ENCODE results near the gene OTUB2.
A peak's percentile ranks its signal among the peaks of the same experiment; 100 is the strongest.

OTUB2 gene

DNA sequence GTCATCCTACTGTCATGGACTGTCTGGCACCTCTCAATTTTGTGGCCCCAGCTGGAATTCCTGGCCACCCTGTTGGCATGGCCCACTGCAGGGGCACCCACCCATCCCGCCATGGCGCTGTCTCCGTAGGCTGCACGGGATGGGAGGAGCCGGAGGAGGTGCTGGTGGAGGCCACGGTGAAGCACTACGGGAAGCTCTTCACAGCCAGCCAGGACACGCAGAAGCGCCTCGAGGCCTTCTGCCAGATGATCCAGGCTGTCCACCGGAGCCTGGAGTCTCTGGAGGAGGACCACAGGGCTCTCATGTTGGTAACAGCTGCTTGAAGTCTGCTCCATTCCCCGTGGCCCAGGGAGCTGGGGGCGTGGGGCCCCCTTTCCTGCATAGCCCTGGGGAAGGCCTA, 25.1 kb upstream of the OTUB2 start:
- H3K4me2 ChIP-seq (ENCODE audit: low read length), result peak overlapping the region; percentile 45
- H3K27me3 ChIP-seq (ENCODE audit: control insufficient read depth, low read length), result peaks cover 6% of the 10 kb centered on the region; the same call in 1 of the 2 replicates
- TF ChIP-seq, protein P1, sequence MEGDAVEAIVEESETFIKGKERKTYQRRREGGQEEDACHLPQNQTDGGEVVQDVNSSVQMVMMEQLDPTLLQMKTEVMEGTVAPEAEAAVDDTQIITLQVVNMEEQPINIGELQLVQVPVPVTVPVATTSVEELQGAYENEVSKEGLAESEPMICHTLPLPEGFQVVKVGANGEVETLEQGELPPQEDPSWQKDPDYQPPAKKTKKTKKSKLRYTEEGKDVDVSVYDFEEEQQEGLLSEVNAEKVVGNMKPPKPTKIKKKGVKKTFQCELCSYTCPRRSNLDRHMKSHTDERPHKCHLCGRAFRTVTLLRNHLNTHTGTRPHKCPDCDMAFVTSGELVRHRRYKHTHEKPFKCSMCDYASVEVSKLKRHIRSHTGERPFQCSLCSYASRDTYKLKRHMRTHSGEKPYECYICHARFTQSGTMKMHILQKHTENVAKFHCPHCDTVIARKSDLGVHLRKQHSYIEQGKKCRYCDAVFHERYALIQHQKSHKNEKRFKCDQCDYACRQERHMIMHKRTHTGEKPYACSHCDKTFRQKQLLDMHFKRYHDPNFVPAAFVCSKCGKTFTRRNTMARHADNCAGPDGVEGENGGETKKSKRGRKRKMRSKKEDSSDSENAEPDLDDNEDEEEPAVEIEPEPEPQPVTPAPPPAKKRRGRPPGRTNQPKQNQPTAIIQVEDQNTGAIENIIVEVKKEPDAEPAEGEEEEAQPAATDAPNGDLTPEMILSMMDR (IDR thresholded peaks at IDR 0.05; ENCODE audit: low read depth, low read length, poor library complexity, severe bottlenecking), result no peak
- no peak for TF ChIP-seq EZH2phosphoT487 (IDR thresholded peaks at IDR 0.05; ENCODE audit: borderline replicate concordance, low read length)
- H3K9me2 ChIP-seq (replicated peaks; ENCODE audit: control insufficient read depth, low read length), result no peaks in the 10 kb centered on the region
- no peaks in the 10 kb centered on the region for H3K9me3 ChIP-seq (ENCODE audit: control insufficient read depth, insufficient read depth, low read length)
- H4K20me1 ChIP-seq (ENCODE audit: control insufficient read depth, insufficient read depth, low read depth, low read length), result no peaks in the 10 kb centered on the region
- no peaks in the 10 kb centered on the region for H3F3A ChIP-seq (ENCODE audit: control insufficient read depth, insufficient read depth)
- H3K4me1 ChIP-seq (ENCODE audit: control insufficient read depth, low read length), result peaks cover 8% of the 10 kb centered on the region
- no peaks in the 10 kb centered on the region for H3K36me3 ChIP-seq (ENCODE audit: control insufficient read depth, low read length)
- no peaks in the 10 kb centered on the region for H3K79me2 ChIP-seq (ENCODE audit: control insufficient read depth, low read length)
- H3K4me3 ChIP-seq (ENCODE audit: low read length), result no peak overlapping the region
- no peak overlapping the region for H3K27ac ChIP-seq (ENCODE audit: low read depth, low read length)

DNA sequence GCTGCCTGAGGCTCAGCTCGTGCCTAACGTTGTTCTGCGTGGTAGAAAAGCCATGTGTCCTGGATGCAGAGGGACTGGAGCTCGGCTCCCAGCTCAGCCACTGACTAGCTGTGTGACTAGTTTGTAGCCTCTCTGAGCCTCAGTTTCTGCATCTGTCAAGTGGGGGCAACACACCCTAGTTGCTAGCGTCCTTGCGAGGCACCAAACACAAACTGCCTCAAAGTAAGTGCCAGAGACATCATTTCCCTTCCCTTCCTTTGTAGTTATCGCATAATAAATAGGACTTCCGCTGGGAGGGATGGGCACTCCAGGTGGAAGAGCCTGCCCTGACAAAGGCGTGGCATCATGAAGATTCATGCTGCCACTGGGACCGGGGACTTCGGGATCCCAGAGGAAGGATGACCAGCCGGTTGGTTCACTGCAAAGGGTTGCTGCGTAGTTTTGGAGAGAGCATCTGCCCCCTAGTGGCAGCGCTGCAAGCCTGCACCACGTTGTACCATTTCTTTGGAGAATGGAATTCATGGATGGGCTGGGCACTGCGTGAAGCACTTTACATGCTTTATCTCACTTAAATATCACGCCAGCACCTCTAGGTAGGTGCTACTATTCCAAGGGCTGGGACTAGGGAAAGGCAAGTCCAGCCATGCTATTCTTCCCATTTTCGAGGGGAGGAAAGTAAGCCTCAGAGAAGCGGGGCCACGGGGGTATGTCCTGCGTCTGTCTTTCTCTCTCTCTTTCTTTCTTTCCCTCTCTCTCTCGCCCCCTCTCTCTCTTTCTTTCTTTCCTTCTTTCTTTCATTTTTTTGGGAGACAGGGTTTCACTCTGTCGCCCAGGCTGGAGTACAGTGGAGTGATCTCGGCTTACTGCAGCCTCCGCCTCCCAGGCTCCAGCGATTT, 24.4 kb upstream of the OTUB2 start:
- H3K4me1 ChIP-seq (ENCODE audit: control insufficient read depth, low read length), result peaks cover 8% of the 10 kb centered on the region

DNA sequence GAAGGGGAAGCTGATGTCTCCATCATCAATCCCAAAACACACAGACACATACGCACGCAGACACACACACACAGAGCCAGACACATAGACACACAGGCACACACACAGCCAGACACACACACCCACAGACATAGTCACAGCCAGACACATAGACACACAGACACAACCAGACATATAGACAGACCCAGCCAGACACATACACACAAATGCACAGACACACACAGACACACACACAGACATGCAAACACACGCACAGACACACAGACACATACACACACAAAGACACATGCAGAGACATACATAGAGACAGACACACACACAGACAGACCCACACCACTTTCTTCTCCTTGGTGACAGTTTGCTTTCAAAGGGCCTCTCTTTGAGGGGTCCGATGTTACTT, 22.7 kb upstream of the OTUB2 start:
- no peaks in the 10 kb centered on the region for H3K36me3 ChIP-seq (ENCODE audit: control insufficient read depth, low read length)
- peaks cover 7% of the 10 kb centered on the region; the same call in 1 of the 2 replicates for H3K27me3 ChIP-seq (ENCODE audit: control insufficient read depth, low read length)
- TF ChIP-seq, protein P1 (IDR thresholded peaks at IDR 0.05; ENCODE audit: low read depth, low read length, poor library complexity, severe bottlenecking), result no peak
- no peak for TF ChIP-seq EZH2phosphoT487 (IDR thresholded peaks at IDR 0.05; ENCODE audit: borderline replicate concordance, low read length)
- no peaks in the 10 kb centered on the region for H3K9me3 ChIP-seq (ENCODE audit: control insufficient read depth, insufficient read depth, low read length)
- no peaks in the 10 kb centered on the region for H3K9me2 ChIP-seq (replicated peaks; ENCODE audit: control insufficient read depth, low read length)
- no peak overlapping the region for H3K4me2 ChIP-seq (ENCODE audit: low read length)
- H3K79me2 ChIP-seq (ENCODE audit: control insufficient read depth, low read length), result no peaks in the 10 kb centered on the region
- no peaks in the 10 kb centered on the region for H3F3A ChIP-seq (ENCODE audit: control insufficient read depth, insufficient read depth)
- no peak overlapping the region for H3K4me3 ChIP-seq (ENCODE audit: low read length)
- no peaks in the 10 kb centered on the region for H4K20me1 ChIP-seq (ENCODE audit: control insufficient read depth, insufficient read depth, low read depth, low read length)
- no peak overlapping the region for H3K27ac ChIP-seq (ENCODE audit: low read depth, low read length)
- H3K4me1 ChIP-seq (ENCODE audit: control insufficient read depth, low read length), result peaks cover 8% of the 10 kb centered on the region

More for the DNA sequence above, 24.4 kb upstream of the OTUB2 start:
- 0 out of 2 replicates have a peak overlapping the region, but pooled peaks have one; percentile 11 for H3K4me3 ChIP-seq (ENCODE audit: low read length)
- no peaks in the 10 kb centered on the region for H4K20me1 ChIP-seq (ENCODE audit: control insufficient read depth, insufficient read depth, low read depth, low read length)
- H3K27ac ChIP-seq (ENCODE audit: low read depth, low read length), result no peak overlapping the region
- peaks cover 6% of the 10 kb centered on the region; the same call in 1 of the 2 replicates for H3K27me3 ChIP-seq (ENCODE audit: control insufficient read depth, low read length)
- TF ChIP-seq EZH2phosphoT487 (IDR thresholded peaks at IDR 0.05; ENCODE audit: borderline replicate concordance, low read length), result no peak
- TF ChIP-seq, protein P1 (IDR thresholded peaks at IDR 0.05; ENCODE audit: low read depth, low read length, poor library complexity, severe bottlenecking), result peak; percentile 99
- H3K9me2 ChIP-seq (replicated peaks; ENCODE audit: control insufficient read depth, low read length), result no peaks in the 10 kb centered on the region
- peak overlapping the region; percentile 45 for H3K4me2 ChIP-seq (ENCODE audit: low read length)
- no peaks in the 10 kb centered on the region for H3K36me3 ChIP-seq (ENCODE audit: control insufficient read depth, low read length)
- H3K9me3 ChIP-seq (ENCODE audit: control insufficient read depth, insufficient read depth, low read length), result no peaks in the 10 kb centered on the region
- no peaks in the 10 kb centered on the region for H3K79me2 ChIP-seq (ENCODE audit: control insufficient read depth, low read length)
- H3F3A ChIP-seq (ENCODE audit: control insufficient read depth, insufficient read depth), result no peaks in the 10 kb centered on the region
